ENCODE data around the gene KIF26B.

The KIF26B gene

DNA sequence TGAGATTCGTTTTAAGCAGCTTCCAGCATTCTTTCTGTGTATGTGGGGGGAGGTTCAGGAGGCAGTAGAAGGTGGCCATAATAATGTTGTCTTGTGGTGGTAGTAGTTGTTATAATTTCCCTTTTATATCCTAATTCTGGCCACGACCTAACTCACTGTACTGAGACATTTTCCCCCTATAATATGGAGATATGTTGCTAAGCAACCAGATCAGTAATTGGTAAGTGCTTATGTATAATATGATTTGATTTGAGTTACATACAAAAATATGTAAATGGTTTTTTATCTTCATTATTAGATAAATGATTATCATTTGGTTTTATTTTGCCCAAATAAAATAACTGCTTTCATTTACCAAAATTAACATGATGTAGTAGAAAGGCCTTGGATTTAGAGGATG is 376.2 kb downstream of the KIF26B start:
- no peak for DNase-seq

- DNase-seq, result no peak
Measured at GRCh38 chr1:245537992-245538391, 383.2 kb downstream of the KIF26B start.

DNA sequence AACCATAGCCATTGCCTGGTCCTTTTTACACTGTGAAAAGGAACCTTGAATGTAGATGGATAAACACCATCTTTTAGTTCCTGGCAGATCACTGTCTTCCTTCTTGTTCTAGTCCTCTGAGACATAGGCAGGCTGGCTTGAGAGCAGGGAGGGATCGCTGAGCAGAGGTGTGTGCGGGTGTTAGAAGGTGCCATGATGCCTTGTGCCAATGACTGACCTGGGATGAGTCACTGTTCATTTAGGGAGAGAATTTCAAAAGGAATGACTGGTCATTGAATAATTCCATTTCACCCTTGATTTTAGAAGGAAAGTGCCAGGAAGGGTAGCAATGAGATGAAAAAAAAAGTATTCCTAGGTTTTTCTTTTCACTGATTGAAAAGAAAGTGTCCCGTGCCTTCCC is 383.9 kb downstream of the KIF26B start:
- DNase-seq, result no peak

DNA sequence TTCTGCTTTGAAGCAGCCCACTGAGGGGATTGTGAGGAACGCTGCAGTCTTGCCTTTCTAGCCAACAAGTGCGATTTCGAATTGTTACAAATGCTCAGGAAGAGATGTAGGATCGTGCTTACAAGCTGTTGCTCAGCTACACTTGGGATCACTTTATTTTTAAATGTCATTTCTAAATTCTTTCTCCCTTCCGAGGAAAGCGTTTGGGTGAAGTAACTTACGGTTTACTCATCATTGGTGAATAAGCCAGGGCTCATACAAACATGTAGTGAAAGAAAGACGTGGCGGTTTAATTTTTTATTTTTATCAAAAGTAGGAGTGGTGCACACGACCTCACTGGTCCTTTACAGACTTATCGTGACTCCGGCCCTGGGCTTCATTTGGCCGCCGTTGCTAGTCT is 386.6 kb downstream of the KIF26B start:
- no peak for DNase-seq

GRCh38 chr1:245542365-245542764 is 387.6 kb downstream of the KIF26B start:
- DNase-seq, result no peak

GRCh38 chr1:245544236-245544635 is 389.5 kb downstream of the KIF26B start:
- no peak for DNase-seq

- DNase-seq, result peak; percentile 79
Measured at GRCh38 chr1:245546875-245547274, 392.1 kb downstream of the KIF26B start.

DNA sequence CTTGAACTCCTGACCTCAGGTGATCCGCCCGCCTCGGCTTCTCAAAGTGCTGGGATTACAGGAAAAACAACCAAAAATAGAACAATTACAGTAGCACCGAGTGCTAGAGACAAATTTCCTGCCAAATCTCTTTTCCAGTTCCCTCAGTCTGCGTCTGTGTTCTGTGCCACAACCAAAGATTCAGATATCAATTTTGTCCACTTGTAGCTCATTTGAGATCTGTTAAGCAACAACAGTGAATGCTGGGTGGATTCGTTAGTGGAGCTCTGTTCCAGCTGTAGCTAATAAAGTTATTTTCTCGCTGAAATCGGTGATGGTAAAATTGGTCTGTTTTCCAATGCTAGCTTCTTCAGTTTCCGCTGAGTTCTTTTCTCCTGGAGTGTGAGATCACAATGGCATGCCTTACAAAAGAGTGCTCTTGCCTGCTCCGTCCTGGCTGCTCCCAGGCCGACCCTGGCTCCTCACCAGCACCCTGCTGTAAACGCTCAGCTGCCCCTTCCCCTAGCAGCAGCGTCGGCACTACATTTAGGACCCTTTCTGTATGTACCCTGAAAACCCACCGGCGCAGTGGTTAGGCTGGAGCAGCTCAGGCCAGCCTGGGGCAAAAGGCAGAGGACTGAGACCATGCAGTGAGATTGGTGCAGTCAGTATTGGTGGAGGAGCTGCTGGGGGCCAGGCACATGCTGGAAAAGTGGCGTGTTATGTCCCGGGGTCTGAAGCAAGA is 395.4 kb downstream of the KIF26B start:
- no peak for DNase-seq

- no peak for DNase-seq
Measured at GRCh38 chr1:245550720-245551043, 395.9 kb downstream of the KIF26B start.

DNA sequence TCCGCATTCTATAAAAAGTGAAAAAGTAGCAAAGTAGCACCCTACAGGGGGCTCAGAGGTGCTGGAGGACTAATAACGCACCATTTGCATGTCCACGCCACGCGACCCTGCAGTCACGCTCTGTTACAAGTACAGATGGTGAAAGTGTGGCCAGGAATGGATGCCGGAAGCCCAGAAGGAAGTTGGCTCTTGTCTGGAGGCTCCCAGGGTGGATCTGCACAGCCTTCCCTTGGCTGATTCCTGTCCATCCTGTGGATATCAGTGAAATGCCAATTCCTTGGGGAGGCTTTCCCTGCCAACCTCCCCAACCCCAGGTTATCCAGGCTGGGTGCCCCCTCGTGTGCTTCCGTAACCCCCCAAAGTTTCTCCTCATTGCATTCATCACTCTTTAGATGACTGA is 396.8 kb downstream of the KIF26B start:
- DNase-seq, result no peak

GRCh38 chr1:245552331-245552730 is 397.5 kb downstream of the KIF26B start:
- no peak for DNase-seq

- DNase-seq, result no peak
Measured at GRCh38 chr1:245556057-245556456, 401.3 kb downstream of the KIF26B start.

DNA sequence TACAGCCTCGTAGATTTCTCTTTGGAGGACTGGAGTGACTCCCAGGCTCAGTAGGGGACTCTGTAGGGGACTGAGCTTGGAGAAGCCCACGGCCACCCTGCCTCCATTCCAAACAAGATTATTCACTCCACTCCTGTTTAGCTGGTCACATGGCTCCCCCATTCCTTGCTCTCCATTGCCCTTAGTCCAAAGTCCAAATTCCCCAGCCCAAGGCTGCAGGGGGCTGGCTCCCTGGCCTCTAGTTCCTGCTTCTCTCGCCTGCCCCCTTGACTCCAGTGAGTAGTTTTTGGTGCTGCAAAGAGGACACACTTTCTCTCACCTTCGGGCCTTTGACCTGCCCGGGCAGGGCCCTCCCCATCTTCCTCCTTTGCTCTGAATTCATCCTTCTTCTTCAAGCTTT is 403.3 kb downstream of the KIF26B start:
- no peak for DNase-seq

- no peak for DNase-seq
Measured at GRCh38 chr1:245560316-245560859, 405.6 kb downstream of the KIF26B start.

DNA sequence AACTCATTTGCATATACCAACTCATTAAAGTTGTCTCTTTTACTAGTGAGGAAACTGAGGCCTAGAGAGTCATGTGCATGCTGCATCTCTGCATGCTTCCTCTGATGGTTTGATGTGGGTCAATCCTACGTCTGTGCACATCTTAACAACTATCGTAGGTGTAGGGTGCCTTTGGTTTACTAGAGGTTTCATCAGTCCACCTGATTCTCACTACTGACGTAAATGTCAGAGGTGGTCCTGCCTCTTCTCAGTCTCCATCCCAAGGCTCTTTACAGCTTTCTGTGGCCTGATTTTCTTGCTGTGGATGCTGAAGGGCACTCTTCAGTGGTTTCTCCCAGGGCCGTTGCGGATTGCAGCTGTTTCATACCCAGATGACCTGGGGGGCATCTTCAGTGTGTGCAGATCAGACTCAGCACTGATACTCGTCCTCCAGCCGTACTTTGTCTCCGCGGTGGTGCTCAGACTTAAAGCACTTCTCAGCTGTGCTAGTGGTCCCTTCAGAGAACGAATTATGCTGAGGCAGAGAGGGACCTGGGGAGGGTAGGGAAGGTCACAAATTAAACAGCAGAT is 407.0 kb downstream of the KIF26B start:
- no peak for DNase-seq

GRCh38 chr1:245566134-245566533 is 411.3 kb downstream of the KIF26B start:
- peak; percentile 18 for DNase-seq

GRCh38 chr1:245566952-245567351 is 412.2 kb downstream of the KIF26B start:
- peak; percentile 77 for DNase-seq

DNA sequence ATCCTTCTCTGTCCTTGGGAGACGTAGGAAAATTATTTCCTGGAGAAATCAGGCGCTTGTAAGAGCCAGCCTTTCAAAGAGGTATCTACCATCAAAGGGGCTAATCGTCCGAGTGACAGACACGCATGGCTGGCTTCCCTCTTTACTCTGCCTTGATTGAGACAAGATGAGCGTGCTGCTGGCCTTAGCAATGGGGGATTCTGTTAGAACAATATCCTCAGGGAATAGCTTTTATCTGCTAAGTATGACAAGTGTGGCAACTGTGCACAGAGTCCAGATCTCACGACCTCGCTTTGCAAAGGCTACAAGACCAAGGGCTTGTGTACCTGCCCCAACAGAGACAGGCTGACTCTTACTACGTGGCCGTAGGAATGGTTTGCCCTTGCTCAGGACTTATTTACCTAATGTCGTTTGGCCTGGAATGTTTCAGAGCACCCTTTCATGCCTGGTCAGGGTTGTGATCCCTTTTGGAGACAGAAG is 417.1 kb downstream of the KIF26B start:
- DNase-seq, result no peak

DNA sequence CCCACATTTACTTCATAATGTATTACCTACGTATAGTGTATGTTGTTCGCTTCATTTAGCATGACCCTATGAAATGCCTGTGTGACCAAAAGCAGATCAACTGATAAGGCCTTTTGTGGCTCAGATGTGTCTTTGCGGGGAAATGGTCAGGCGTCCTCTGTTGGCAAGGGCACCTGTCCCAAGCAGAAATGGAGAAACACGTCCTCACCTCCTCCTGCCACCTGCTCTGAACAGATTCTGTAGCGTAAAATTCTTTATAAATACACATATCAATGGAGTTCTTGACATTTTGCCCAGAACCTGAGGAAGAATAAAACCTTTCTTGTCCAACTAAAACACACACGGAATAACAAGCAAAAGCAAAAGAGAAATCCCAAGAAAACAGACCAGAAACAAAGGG is 417.9 kb downstream of the KIF26B start:
- no peak for DNase-seq

GRCh38 chr1:245575710-245576109 is 420.9 kb downstream of the KIF26B start:
- peak; percentile 16 for DNase-seq

DNA sequence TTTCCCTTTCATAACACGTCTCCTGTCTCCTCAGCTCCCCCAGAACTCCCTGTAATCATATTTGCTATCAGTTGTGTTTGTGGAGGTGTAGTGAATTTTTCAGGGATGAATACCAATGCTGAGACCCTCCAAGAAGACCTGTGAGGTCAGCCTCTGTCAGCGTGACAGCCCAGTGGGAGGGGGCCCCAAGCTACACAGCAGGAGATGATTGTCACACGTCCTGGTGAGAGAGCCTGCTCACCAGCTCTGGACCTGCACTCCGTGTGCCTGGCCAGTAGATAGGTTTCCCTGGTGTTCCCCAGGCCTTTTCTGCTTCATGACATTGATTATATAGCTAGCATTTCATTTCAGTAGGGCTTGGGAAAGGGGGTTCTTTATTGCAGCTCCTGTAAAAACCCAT is 421.5 kb downstream of the KIF26B start:
- DNase-seq, result peak; percentile 45

DNA sequence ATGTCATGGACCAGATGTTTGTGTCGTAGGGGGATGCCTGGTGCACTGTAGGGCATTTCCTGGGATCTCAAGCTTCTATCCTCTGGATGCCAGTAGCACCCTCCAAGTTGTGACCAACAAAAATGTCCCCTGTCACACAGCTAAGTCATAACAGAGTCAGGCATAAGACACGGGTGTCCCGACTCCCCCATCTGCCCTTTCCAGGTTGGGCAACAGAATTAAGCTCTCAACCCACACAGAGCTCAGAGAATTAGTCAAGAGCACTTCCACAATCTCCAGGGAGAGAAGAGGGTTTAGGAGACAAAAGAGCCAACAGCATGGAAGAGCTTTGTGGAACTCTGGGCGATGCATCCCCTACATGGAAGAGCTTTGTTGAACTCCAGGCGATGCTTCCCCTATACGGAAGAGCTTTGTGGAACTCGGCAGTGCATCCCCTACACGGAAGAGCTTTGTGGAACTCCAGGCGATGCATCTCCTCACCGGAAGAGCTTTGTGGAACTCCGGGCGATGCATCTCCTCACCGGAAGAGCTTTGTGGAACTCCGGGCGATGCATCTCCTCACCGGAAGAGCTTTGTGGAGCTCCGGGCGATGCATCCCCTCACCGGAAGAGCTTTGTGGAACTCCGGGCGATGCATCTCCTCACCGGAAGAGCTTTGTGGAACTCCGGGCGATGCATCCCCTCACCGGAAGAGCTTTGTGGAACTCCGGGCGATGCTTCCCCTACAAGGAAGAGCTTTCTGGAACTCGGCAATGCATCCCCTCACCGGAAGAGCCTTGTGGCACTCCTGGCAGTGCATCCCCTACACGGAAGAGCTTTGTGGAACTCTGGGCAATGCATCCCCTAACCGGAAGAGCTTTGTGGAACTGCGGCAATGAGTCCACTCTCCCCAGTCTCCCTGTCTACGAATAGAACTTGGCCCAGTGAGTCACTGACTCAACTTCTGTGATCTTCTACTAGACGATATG is 422.7 kb downstream of the KIF26B start:
- no peak for DNase-seq

GRCh38 chr1:245578308-245578707 is 423.5 kb downstream of the KIF26B start:
- peak; percentile 97 for DNase-seq

Data from NCI-H69 (cell line).